Middle frontal gyrus (tissue), 1 donor: ENCODE data around the gene SUSD3.
"Not testable (repeated sequence)": the region's sequence is repeated elsewhere in the genome, so short reads cannot be mapped to it uniquely, and the experiment has no call there.

Experiments
- DNase-seq: peaks from one replicate; pipeline ENCODE4 v3.0.0-alpha.2; 2015; ENCODE audit warnings: low spot score; ENCODE audit errors: extremely low spot score

SUSD3 gene

DNA sequence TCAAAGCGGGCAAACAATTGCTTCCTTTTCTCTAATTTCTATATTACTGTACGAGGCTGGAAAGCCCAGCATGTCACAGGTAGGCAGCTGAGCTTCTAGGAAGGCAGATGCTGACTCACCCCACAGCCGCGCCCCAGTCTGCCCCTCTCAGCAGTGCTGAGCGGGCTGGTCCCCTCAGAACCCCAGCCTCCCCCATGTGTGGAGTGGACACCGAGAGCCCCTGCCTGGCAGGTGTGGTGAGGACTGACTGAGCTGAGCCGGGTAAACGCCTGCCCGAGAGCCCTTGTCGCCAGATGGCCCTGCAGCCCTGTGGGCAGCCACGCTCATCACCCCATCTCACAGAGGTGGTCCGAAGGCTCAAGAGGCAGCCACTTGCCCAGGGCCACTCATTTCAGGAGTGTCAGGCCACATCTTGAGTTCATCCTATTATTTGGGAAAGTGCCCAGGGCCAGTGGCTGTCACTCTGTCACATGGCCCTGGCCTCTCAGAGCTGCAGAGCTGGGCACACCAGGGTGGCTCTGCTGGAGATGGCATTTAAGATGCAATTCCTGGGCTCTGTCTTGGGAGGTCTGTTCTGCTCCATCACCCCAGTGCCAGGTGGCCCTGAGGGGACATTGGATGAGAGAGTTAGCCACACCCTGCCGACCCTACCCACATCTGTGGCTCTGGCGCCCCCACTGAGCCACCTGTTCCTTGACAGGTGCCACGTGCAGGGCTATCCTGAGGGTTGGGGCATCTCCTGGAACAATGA, 50.0 kb downstream of the SUSD3 start:
- DNase-seq, result no peak

GRCh38 chr9:93110311-93110855, 51.9 kb downstream of the SUSD3 start:
- no peak for DNase-seq

- DNase-seq, result no peak
Observed at GRCh38 chr9:93111001-93111370, 52.5 kb downstream of the SUSD3 start.

GRCh38 chr9:93111371-93112115, 53.0 kb downstream of the SUSD3 start:
- DNase-seq, result no peak

DNA sequence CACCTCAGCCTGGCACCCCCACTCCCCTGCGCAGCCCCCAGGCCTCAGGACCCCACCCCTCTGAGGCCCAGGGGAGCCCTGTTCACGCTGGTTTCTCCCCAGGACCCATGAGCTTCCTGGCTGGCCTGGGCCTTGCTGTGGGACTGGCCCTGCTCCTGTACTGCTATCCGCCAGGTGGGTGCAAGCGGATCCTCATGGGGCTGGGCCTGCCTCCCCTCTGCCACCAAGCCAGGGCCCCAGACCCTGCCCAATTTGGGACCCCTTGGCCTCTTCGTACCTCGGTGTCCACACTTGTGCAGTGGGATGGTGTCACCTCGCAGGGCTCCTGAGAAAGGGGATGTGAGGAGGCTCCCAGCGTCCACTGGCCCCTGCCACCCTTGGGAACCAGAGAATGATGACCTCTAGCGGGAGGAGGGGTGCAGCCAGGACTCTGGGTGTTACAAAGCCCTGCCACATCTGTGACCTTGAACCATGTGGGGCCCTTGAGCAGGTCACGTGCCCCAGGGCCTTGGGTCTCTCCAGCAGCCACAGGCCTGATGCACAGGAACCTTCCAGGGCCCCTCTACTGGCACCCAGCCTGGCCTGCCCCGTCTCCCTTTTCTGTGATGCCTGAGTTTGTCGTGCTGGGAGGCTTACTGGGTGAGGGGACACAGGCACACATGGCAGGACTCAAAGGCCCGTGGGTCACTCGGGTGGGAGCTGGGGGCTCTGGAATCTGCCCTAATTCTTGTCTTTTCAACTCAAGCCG, 53.8 kb downstream of the SUSD3 start:
- DNase-seq, result no peak

GRCh38 chr9:93112864-93113389, 54.4 kb downstream of the SUSD3 start:
- DNase-seq, result no peak

DNA sequence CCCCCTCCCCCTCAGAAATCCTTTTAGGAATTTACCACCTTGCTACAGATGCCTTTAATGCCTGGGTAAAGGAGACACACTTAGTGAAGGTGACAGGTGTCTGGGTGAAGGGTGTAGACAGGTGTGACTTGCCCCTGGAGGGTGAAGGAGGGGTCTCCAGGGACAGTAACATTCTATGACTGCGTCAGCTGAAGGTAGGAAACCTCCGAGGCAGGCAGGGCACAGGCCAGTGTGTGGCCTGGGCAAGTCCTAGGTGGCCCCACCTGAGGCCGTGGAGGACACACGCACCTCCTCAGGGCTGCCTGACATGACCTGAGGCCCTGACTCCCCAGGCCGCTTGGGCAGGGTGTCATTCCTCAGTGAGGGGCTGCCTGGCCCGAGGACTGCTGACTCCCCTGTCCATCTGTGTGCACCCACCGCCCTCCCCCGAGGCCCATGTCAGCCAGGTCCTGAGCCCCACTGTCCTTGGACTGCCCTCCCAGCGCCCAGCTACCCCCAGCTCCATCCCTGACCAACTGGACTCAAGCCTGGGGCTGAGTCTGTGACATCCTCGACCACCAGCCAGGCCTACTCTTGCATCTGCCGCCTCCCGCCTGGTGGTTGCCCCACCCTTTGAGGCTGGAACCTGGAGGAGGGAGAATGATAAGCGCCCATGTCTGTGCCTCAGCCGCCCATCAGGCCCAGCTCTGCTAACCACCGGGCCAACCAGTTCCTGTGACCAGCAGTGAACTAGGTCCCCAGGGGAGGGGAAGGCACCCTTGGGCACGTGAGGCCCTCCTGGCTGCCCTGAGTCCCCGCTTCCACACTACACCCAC, 55.9 kb downstream of the SUSD3 start:
- DNase-seq, result no peak

DNA sequence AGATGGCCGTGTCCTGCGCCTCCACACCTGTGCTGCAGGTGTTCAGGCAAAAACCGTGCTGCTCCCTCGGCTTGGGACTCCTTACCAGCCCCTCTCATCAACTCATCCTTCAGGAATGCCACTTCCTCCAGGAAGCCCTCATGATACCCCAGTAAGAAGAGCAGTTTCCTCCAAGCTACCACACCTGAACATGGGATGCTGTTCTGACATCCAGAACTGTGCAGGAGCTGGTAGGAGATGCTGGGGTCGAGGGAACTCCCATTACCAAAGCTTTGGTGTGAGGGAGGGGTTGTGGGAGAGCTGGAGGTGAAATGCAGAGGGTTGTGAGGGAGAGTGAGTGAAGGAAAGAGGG, 56.5 kb downstream of the SUSD3 start:
- DNase-seq, result no peak

- DNase-seq, result no peak
Observed at GRCh38 chr9:93115486-93116071, 57.1 kb downstream of the SUSD3 start.

DNA sequence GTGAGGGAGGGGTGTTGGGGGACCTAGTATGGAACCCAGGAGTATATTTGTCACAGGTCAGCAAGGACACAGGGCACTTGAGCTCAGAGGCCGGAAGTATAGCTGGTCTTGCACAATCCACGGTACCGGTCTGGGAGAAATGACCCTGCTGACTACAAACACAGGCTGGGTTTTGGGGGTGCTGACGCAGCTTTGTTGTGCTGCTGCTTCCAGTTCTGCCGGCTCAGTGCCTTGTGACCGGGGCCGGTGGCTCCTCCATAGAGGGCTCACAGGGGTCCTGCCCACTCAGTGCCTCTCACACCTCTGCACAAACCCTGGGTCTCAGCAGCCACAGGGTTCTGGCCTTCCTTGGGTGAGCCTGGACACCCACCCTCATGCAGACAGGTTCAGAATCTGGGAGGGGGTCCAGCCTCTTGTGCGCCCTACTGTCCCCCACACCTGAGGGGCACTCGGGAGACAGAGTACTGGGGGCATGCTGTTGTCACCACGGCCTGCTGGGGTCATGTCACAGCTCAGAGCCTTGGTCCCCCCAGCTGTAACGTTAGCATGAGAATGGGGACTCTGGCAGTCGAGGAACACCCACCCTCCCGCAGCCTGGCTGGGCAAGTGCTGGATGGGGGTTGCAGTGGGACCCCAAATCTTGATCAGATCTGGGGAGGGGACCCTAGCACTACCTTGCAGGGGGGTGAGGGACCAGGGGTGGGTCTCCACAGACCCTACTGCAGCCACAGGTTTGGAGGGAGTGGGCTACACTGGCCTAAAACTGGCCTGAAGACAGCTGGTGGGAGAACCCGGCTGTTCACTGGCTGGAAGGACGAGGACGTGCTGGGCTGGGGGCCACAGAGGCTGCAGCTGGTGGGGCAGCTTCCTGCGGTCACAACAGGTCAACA, 57.8 kb downstream of the SUSD3 start:
- DNase-seq, result no peak

- DNase-seq, result not testable (repeated sequence)
Observed at GRCh38 chr9:93117521-93117920, 59.0 kb downstream of the SUSD3 start.

GRCh38 chr9:93117924-93118862, 59.7 kb downstream of the SUSD3 start:
- DNase-seq, result no peak

GRCh38 chr9:93118863-93119702, 60.6 kb downstream of the SUSD3 start:
- no peak for DNase-seq

DNA sequence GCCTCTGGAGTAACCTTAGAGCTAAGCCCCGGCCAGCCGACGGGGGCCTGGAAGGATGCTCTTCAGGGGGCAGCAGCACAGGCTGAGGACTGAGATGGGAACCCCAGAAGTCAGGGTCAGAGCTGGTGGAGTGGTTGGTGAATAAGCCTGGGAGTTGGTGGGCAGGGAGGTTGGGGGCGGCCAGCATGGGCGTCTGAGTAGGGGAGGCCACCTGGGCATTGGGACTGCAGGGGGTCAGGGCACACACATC, 61.1 kb downstream of the SUSD3 start:
- DNase-seq, result no peak

DNA sequence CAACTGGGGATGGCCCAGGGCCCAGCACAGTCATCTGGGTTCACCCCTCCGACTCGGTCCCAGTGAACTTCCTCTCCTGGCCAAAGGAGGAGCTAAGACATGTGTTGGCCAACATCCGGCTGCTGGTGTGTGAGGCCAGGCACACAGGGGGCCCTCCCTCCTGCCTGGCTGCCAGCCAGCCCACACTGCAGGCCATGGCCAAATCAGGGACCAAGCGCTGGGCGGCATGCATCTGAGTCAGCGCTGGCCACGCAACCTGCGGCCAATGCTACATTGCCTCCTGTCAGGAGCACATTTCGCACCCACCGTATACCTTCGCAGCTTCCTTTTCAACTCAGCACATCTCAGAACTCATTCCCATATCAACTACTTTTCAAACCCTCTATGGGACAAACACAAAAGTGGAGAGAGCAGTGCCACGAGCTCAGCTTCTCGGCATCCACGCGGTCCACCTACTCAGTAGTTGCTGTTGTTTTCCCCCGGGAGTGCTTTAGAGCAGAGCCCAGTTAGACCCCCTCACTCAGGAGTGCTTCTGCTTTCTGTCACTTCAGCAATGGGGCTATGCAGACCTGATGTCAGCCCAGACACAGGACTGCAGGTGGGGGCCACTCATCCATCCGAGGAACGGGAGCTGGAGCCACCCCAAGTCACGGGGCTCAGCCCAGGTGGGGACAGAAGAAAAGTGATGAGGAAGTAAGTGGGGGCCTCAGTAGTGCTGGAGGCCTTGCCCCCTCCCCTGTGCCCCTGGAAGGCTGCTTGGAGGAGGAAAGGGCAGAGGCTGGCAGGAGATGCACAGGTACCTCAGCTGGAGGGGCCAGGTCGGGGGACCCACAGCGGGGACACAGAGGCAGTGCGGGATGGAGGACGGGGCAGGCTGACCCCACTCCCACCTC, 61.7 kb downstream of the SUSD3 start:
- no peak for DNase-seq

- no peak for DNase-seq
Observed at GRCh38 chr9:93120846-93121315, 62.4 kb downstream of the SUSD3 start.
